ENCODE results near the gene RYR2.

The RYR2 gene

GRCh38 chr1:237041795-237042525 lies at the start of gene RYR2:
TSS of gene RYR2 (plus strand) at chr1:237042184. CDS start at chr1:237042522, 338 bp downstream.
- peak; percentile 44 for DNase-seq

- no peak for DNase-seq
Measured at GRCh38 chr1:236992449-236992848, 49.5 kb upstream of the RYR2 start.

GRCh38 chr1:236994450-236994849 lies 47.5 kb upstream of the RYR2 start:
- no peak for DNase-seq

GRCh38 chr1:236997361-236997760 lies 44.6 kb upstream of the RYR2 start:
- DNase-seq: no peak

GRCh38 chr1:236997882-236998281 lies 44.1 kb upstream of the RYR2 start:
- no peak for DNase-seq

- peak; percentile 29 for DNase-seq
Measured at GRCh38 chr1:236998546-236998945, 43.4 kb upstream of the RYR2 start.

GRCh38 chr1:237000191-237000590 lies 41.8 kb upstream of the RYR2 start:
- no peak for DNase-seq

GRCh38 chr1:237003516-237003915 lies 38.5 kb upstream of the RYR2 start:
- no peak for DNase-seq

- DNase-seq: no peak
Measured at GRCh38 chr1:237004116-237004515, 37.9 kb upstream of the RYR2 start, which contains the start of gene MT1HL1. TSS of gene MT1HL1 (minus strand) at chr1:237004441. CDS start at chr1:237004372, 69 bp downstream.

- DNase-seq: no peak
Measured at GRCh38 chr1:237005674-237006073, 36.3 kb upstream of the RYR2 start.

- DNase-seq: no peak
Measured at GRCh38 chr1:237007147-237007881, 34.7 kb upstream of the RYR2 start.

- DNase-seq: no peak
Measured at GRCh38 chr1:237009611-237010010, 32.4 kb upstream of the RYR2 start.

GRCh38 chr1:237011432-237011831 lies 30.6 kb upstream of the RYR2 start:
- no peak for DNase-seq

- no peak for DNase-seq
Measured at GRCh38 chr1:237012361-237012760, 29.6 kb upstream of the RYR2 start.

- peak; percentile 25 for DNase-seq
Measured at GRCh38 chr1:237012788-237013383, 29.1 kb upstream of the RYR2 start.

GRCh38 chr1:237013608-237014007 lies 28.4 kb upstream of the RYR2 start:
- DNase-seq: no peak

- DNase-seq: no peak
Measured at GRCh38 chr1:237016626-237017025, 25.4 kb upstream of the RYR2 start.

GRCh38 chr1:237018896-237019295 lies 23.1 kb upstream of the RYR2 start:
- no peak for DNase-seq

- no peak for DNase-seq
Measured at GRCh38 chr1:237025358-237026074, 16.5 kb upstream of the RYR2 start.

GRCh38 chr1:237029240-237029639 lies 12.7 kb upstream of the RYR2 start:
- DNase-seq: no peak

GRCh38 chr1:237029850-237030535 lies 12.0 kb upstream of the RYR2 start:
- DNase-seq: no peak

GRCh38 chr1:237031480-237031879 lies 10.5 kb upstream of the RYR2 start:
- no peak for DNase-seq

GRCh38 chr1:237032029-237032428 lies 10.0 kb upstream of the RYR2 start:
- no peak for DNase-seq
